ENCODE measurements around the gene SMAD4. TPM values are rescaled to one million over a fixed set of nuclear protein-coding genes. Genes with fewer than 3 reads are reported as not detected.

The SMAD4 gene
- polyA plus RNA-seq, 5 donors = 104 to 168 (median 160) TPM

DNA sequence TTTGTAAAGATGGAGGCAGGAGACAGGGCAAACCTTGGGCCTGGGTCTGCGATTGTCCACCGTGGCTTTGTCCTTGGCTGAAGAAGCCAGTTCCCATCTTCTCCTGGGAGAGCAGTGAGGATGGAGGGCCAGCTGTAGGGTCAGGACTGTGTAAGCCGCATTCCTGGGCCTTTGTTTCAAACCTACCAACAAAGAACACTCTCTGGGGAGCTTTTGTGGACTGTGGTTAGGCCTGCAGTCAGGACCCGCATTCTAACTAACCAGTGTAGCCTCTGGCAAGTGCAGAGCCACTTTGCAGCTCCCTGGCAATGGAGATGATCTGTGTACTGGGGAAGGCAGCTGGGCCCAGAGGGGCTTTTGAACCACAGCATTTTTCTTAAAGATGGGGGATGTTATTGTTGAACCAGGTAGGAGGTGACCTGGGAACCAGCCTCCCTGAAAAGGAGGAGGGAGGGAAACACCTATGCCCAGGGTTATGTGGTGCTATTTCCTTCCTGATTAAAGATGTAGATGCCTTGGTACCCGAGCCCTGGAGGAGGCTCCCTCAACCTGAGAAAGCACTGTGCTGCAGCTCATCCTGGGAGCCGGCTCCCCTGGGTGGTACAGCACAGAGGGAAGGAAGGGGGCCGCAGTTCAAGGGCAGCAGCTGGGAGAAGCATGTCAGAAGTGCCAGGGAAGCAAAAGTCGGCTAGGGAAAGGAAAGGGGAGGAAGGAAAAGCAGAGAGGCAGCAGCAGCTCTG lies 12.7 kb upstream of the SMAD4 start:
- no peak for DNase-seq

DNA sequence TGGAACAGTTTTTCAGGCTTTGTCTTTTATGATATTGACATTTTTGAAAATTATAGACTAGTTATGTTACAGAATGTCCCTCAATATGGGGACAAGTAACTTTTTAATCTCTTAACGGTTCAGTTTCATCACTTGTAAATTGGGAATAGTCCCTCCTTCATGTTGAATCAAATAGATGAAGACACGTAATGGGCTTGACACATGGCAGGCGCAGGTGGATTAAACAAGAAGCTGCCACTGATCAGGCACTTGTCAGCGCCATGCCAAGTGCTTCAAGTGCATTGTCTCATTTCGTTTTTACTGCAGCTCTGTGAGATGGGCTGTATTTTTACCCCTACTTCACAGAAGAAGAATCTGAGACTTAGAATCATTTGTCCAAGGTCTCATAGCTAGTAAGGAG lies 9.5 kb upstream of the SMAD4 start:
- no peak for DNase-seq

DNA sequence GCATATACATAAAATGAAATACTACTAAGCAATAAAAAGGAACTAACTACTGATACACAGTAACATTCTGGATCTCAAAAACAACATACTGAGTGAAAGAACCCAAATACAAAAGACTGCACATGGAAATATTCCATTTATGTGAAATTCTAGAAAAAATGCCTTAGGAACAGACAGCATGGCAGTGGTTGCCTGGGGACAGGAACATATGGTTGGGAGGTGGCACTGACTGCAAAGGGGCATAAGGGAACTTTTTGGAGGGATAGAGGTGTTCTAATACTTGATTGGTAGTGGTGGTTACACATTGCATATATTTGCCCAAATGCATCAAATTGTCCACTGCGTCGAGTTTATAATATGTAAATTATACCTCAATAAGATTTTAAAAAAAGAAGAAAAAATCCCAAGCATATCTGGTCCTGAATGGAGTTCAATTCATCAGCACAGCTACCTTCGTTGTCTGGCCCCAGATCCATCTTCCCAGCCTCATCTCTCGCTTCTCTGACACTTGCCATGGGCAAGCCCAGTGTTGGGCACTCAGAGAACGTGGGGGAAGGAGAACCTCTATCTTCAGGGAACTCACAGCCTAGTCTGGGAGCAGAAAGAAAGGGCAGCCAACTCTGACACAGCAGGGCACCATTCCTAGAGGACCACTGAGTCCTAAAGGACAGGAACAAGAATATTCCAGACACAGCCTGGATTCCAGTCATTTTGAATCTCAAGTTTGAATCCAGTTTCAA lies 8.6 kb upstream of the SMAD4 start:
- DNase-seq = no peak

DNA sequence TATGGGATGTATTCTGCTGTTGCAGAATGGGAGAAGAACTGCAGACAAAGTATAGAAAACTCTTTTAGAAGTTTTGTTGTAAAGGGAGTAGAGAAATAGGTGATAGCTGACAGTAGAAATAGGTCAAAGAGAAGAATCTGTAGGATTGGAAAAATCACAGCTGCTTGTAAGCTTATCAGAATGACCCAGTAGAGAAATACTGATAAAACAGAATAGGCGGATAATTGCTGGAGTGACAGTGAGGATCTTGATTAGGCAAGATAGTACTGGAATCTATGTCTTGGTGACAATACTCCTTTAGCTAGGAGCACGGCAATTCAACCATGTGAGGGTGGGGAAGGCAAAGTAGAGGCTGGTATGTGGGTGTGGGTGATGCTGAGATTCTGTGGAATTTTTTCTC lies 4.5 kb upstream of the SMAD4 start:
- DNase-seq = no peak

DNA sequence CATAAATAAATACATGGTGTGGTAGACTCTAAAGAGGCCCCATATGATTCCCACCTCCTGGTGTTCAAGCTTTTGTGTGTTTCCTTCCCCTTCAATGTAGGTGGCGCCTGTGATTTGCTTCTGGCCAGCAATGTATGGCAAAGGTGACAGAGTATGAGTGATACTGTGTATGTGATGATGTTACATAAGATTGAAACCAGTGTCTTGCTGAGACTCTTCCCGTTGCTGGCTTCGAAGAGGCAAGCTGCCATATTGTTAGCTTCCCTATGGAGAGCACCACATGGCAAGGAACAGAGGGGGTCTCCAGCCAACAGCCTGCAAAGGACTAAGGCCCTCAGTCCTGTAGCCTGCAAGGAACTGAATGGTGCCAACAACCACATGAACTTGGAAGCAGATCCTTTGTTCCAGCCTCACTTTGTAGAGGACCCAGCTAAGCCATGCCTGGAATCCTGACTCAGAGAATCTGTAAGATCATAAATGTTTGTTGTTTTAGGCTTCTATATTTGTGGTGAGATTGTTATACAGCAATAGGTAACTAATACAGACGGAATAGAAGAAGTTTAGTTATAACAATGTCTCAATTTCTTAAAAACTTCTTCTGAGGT lies 1.7 kb upstream of the SMAD4 start:
- DNase-seq = no peak

DNA sequence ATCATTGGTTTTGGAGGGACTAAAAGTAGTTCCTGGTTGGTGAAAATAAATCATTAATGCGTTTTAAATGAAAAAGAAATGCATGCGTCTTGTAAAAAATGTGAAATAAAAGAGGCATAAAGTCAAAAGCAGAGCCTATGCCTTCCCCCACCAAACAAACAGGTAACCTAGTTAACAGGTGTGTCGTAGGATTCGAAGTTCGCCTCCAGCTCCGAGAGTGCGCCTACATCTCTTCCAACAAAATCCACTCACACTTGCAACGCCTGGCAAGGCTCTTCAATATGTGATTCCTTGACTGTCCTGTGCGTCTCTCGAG lies 677 bp upstream of the SMAD4 start:
- no peak for DNase-seq

DNA sequence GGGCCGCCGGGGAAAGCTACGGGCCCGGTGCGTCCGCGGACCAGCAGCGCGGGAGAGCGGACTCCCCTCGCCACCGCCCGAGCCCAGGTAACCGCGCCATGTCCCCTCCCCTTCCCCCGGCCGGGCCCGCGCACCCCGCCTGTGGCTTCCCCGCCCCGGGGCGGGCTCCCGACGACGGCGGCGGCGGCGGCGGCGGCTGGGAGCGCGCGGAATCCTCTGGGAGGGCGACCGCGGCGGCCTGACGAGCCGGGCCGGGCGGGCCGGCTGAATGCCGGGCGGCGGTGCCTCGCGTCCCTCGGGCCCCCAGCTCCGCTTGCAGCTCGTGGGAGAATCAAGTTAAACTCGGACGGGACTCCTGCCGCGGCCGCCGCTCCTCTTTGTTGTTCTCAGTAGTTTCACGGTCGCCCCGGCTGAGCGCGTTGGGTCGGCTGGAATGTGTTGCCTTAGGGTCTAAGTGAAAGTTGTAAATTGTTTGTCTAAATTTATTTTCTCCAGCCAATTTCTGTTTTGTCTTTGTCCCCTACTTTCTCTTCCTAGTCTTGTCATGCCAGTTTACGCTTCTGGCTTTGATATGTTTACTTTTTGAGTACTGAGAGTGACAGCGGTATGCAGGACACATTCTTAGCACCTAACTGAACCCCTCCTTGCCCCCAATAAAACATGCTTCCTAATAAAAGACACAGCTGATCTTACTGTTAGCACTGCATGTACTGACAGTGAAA lies 685 bp downstream of the SMAD4 start:
- peak in 1 of 2 donors; percentile 18 for DNase-seq

DNA sequence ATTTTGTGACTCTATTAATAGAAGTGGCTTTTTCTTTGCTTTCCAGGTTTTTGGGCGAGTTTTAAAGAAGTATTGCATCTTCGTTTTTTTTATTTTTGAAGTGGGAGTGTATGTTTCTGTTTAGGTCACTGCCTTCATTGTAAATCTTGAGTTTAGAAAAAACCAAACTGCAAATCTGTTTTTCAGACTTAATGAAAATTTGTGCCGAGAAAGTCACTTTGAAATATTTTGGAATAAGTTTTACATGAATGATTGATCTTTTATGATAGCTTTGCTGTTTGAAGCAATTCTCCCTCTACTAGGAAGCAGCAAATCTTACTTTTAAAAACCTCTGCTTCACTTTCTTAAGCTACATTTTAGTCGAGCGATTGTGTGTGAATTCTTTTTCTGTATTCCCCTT lies 2.2 kb downstream of the SMAD4 start:
- DNase-seq = no peak

DNA sequence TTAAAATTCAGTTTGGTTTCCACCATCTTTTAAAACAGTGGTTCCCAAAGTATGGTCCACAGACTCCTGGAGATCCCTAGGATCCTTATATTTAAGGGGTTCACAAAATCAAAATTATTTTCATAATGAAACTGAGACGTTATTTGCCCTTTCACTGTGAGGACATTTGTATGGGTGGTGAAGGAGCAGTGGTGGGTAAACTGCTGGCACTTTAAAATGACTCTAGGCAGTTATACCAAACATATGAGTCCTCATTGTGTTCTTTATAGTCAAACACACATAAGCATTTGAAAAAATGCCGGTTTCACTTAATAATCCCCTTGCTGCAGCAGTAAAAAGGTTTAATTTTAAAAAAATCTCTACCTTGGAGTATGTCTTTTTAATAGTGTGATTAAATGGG lies 7.2 kb downstream of the SMAD4 start:
- no peak for DNase-seq

DNA sequence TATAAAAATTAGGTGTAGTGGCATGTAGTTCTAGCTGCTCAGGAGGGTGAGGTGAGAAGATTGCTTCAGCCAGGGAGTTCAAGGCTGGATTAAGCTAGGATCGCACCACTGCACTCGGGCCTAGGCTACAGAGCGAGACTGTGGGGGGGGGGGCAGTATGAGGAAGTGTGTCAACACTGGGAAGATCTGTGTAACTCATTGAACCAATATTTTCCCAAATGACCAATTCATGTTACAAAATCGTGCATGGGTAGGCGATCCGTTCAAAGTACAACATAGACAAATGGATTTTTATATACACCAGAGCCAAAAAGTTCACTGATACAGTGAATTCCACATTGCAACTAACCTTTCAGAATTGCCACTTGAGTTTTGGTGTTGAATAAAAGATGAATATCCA lies 8.1 kb downstream of the SMAD4 start:
- DNase-seq = no peak

DNA sequence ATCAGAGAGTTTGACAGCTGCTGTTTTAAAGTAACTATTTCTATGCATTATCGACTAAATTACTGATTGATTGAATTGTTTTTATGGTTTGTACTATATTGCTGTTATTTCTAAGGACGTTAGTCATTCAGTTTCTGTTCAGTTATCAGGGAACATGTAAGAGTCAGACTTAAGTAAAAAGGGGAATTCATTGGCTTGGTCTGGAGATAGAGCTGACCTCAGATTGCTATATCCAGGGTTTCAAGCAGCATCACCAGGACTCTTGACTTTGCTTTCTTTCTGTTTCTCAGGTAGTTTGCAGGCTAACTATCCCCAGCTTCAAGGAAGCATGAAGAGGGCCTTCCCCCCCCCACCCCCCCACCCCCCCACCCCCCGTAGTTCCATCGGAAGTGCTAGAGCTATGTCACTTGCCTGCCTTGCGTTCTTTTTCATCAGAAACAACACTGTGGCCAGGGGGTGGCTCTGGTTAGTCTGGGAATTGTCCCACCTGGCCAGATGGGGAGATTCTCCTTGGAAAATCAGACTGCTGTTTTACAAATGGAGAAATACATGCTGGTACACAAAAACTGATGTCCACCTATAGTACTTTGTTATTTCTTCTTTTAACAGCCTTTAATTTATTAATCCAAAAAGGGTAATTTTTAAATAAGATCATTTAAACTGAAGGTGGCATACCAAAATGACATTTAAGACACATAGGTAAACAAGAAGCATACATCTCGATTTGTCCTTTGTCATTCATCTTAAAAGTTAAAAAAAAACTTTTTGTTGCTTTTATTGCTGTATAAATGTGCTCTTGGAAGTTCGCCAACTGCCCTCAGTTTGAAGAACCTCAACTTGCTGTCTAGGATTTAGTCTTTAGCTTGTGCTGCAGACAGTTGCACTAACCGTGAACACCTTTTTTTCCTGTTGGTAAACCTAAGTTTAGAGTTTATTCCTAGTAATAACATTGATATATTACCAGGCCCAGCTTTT lies 9.4 kb downstream of the SMAD4 start:
- no peak for DNase-seq

DNA sequence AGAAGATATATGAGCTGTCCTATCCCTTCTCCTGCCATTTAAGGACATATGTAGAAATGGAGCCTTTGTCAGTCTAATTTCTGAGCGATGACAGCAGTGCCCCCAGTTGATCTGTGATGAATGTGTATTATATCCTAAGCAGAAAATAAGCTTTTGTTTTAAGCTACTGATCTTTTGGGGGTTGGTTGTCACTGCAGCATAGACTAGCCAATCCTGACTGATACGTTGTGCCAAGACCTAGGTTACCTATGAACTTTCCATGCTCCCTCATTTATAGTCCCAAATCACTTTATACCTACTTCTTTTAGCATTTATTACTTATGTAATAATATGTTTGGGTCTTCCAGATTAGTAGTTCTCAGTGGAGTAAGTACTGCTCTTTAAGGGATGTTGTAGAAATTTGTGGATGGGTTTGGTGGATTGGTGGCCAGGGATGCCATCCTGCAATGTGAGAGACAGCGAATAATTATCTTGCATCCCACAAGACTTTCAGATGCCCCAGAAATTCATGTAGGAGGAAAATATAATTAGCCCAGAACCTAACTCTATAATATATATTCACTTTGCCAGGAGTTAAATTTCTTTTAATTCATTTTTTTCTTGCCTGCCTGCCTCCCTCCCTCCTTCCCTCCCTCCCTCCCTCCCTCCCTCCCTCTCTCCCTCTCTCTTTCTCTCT lies 11.8 kb downstream of the SMAD4 start:
- DNase-seq = no peak

DNA sequence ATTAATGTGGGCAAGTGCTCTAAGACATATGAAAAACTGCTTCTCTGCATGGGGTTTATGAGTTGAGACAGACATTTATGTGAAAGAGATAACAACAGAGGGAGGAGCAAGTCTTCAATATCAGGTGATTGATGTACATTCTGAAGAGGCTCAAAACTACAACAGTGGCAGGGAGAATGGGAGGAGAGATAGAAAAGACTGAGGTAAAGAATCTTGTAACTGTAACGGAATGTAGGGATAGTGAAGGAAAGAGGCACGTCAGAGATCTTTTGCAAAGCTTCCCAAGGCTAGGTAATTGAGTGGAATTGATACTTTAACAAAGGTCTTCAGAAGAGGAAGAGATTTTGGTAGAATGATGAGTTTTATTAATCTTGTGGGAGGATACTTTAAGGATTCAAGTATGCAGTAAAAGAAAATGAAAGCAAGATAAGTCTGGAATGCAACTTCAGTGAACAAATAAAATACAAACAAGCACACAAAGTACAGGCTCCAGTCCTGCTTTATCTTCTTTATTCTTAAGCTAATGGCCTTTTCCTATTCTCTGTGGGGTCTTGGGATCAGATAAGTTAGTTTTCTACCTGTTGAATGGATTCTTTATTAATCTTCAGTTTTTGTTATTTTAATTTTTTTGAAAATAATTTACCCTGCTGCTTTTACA lies 15.0 kb downstream of the SMAD4 start:
- no peak for DNase-seq

DNA sequence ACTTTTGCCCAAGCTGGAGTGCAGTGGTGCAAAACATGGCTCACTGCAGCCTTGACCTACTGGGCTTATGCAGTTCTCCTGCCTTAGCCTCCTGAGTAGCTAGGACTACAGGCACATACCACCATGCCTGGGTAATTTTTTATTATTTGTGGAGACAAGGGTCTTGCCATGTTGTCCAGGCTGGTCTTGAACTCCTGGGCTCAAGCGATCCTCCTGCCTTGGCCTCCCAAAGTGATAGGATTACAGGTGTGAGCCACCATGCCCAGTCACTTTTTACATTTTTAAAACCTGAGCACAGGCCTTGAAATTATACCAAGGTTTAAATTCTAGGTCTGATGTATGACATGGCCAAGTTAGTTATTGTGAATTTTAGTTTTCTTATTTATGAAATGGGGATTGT lies 18.2 kb downstream of the SMAD4 start:
- no peak for DNase-seq

DNA sequence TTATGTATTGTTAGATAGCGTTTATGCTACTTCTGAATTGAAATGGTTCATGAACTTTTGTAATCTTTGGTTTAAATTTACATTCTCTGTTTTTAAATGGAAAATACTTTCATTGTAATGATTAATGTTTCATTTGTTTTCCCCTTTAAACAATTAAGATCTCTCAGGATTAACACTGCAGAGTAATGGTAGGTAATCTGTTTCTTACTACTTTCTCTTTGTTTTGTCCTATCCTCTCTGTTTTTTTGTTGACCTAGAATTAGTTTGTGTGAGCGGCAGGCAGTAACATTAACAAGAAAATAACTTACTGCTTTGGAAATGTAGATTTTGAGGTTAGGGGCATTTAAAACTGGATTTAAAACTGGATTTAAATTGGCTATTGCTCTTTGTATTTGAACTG lies 19.1 kb downstream of the SMAD4 start:
- no peak for DNase-seq

DNA sequence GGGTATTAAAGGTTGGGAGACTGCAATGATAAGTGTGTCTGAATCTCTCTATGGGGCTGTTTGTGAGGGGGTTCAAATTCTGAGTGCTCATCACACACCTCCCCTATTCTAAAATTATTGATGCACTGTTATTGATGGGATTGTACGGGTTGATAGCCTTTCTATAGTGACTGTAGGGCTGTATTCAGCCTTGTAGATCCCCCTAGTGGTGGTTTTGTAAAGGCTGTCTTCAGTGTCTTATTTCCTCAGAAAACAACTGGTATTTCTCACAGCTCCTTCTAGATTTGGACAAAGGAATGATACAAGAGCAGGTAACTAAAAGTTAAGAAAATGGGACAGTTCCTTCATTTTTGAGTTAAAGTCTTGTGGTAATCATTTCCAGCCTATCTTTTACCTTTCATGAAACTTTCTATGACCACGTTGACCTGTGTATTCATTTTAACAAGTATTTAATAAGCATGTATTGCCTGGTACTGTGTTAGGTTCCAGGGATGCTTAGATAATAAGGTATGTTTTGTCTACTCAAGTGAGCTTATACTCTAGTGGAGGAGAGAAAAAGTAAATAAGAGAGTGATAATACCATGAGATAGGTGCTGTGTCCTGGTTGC lies 21.2 kb downstream of the SMAD4 start:
- peak in 1 of 2 donors; percentile 30 for DNase-seq

DNA sequence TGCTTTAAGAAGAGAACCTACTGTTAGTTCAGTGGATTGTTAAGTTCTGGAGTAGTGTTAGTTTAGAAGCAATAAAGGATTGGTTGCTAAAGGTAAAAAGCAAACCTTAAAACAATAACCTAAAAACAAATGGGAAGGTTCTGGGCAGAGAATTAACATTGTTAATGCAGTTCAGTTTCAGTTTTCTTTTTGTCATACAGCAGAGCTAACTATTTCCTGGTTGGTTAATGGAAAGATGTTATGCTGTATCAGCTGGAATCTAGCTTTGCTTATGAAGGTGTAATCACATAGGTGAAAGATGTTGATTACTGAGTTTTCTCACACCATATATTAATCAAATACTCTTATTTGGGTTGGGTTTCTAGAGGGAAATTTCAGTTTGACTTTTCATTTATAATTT lies 23.8 kb downstream of the SMAD4 start:
- DNase-seq = no peak

DNA sequence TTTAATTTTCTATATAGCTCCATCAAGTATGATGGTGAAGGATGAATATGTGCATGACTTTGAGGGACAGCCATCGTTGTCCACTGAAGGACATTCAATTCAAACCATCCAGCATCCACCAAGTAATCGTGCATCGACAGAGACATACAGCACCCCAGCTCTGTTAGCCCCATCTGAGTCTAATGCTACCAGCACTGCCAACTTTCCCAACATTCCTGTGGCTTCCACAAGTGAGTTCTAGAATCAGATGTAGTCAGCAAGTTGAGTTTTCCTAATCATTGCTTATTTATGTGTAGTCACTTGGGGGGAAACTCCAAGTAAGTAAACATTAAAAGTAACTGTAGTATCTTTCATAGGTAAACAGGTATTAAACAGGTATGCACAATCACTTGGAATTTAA lies 24.8 kb downstream of the SMAD4 start:
- DNase-seq = no peak

DNA sequence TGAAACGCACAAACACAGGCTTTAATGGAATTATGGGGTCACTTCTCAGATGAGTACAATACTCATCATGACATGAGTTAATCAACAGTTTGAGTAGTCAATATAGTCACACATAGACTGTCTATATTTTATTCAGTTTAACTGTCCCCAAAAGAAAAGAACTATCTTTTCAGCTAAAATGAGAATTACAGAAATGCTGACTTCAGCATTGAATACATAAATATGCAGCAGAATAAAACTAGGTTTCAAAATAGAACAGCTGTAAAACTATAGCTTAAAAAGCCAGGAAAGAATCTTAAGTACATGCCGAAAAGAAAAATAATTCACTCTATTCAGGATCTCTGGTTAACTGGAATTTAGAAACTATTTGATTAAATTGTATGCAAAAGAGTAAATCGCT lies 30.0 kb downstream of the SMAD4 start:
- DNase-seq = no peak

DNA sequence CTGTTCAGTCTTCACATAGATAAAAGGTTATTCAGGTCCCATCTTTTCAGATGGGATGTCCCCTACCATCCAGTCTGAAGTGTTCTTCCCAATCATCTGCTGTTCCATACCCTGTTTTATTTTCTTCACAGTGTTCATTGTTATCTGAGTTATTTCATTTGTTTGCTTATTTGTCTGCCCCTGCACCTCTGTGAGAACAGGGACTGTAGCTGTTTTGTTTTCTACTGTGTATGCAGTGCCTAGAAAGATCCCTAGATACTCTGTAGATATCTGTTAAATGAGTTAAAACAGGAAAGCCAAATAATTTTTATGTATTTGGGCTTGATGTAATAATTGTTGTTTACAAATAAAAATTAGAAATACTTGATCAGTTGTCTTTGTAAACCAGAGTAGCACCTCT lies 34.2 kb downstream of the SMAD4 start:
- no peak for DNase-seq

All from right lung (tissue), 5 donors.